ENCODE measurements around the gene CHAT. TPM values are rescaled to one million over a fixed set of nuclear protein-coding genes. Genes with fewer than 3 reads are reported as not detected.

Gene CHAT
- total and polyA plus RNA-seq, 2 donors (not counting 3 experiments of a cell fraction or from before 2014, with no cell fraction given), result not detected

GRCh38 chr10:49711481-49711880, 97.6 kb downstream of the CHAT start:
- no peak overlapping the region for H2AFZ ChIP-seq (ENCODE audit: low read depth, low read length)

GRCh38 chr10:49713266-49713665, 99.4 kb downstream of the CHAT start:
- ChIA-PET CTCF (no interaction called here), POLR2A (no interaction called here)
- intact Hi-C loops (cut with micrococcal nuclease) (no loop called here), dilution Hi-C loops (cut with MboI; ENCODE audit: extremely low pct_ligation_motif_present, low sequenced_read_pairs) (no loop called here)
- H3K79me2 ChIP-seq (ENCODE audit: control insufficient read depth, insufficient read depth, low read length), result no peaks in the 10 kb centered on the region
- TF ChIP-seq CTCF (IDR thresholded peaks at IDR 0.05; ENCODE audit: extremely low read depth in 1 of 2, insufficient read depth in 1 of 2, low read depth in 1 of 2, low read length in 2 of 2) (no peak), POLR2A (IDR thresholded peaks at IDR 0.05; ENCODE audit: low read depth, low read length) (no peak), GATA2 (IDR thresholded peaks at IDR 0.05; ENCODE audit: insufficient read depth, insufficient read length, low read depth, low read length) (no peak), JUN (IDR thresholded peaks at IDR 0.05; ENCODE audit: borderline replicate concordance, insufficient read depth, insufficient read length, low read depth) (no peak), MYC (IDR thresholded peaks at IDR 0.05; ENCODE audit: low read depth, low read length) (no peak), POLR2AphosphoS5 (IDR thresholded peaks at IDR 0.05; ENCODE audit: insufficient read depth, low read depth, low read length) (no peak), FOS (IDR thresholded peaks at IDR 0.05; ENCODE audit: borderline replicate concordance, insufficient read depth, low read length) (no peak), MAX (IDR thresholded peaks at IDR 0.05; ENCODE audit: insufficient read depth, insufficient read length) (no peak), EZH2 (IDR thresholded peaks at IDR 0.05; ENCODE audit: borderline replicate concordance, low read depth, low read length, severe bottlenecking) (no peak)
- H3K9me3 ChIP-seq (replicated peaks; ENCODE audit: control insufficient read depth, insufficient read depth, low read length), result no peaks in the 10 kb centered on the region
- BruUV-seq (replicated peaks), result no TSS peak
- DNase-seq (ENCODE audit: low read depth, low spot score) (no peak), FAIRE-seq (no peak)
- H3K4me2 ChIP-seq (ENCODE audit: insufficient read depth, low read length), result no peak overlapping the region
- no peak overlapping the region for H3K27ac ChIP-seq (ENCODE audit: insufficient read depth, low read depth, low read length)
- H2AFZ ChIP-seq (ENCODE audit: low read depth, low read length), result no peak overlapping the region
- H3K9ac ChIP-seq (replicated peaks; ENCODE audit: extremely low read depth, insufficient read depth, low read length), result no peak overlapping the region
- no peaks in the 10 kb centered on the region for H3K27me3 ChIP-seq (ENCODE audit: control insufficient read depth in 2 of 2, insufficient read depth in 2 of 2, low read length in 2 of 2)
- no peaks in the 10 kb centered on the region for H3K9me1 ChIP-seq (replicated peaks; ENCODE audit: control insufficient read depth, extremely low read depth, insufficient read depth, low read length)
- no peaks in the 10 kb centered on the region for H4K20me1 ChIP-seq (replicated peaks; ENCODE audit: control insufficient read depth, extremely low read depth, insufficient read depth, low read length)
- no peaks in the 10 kb centered on the region for H3K4me1 ChIP-seq (ENCODE audit: control insufficient read depth, extremely low read depth, insufficient read depth, low read length)
- H3K4me3 ChIP-seq (replicated peaks in 1 of 3; ENCODE audit: insufficient read depth in 1 of 3, low read depth in 1 of 3, low read length in 3 of 3), result no peak overlapping the region
- H3K36me3 ChIP-seq (ENCODE audit: control insufficient read depth in 2 of 2, extremely low read depth in 1 of 2, insufficient read depth in 2 of 2, low read length in 2 of 2), result no peaks in the 10 kb centered on the region

More at GRCh38 chr10:49711481-49711880, 97.6 kb downstream of the CHAT start:
- DNase-seq (ENCODE audit: low read depth, low spot score) (no peak), FAIRE-seq (no peak)
- BruUV-seq (replicated peaks), result no TSS peak
- Histone ChIP-seq H3K4me2 (ENCODE audit: insufficient read depth, low read length) (no peak overlapping the region), H3K4me1 (ENCODE audit: control insufficient read depth, extremely low read depth, insufficient read depth, low read length) (no peaks in the 10 kb centered on the region), H3K79me2 (ENCODE audit: control insufficient read depth, insufficient read depth, low read length) (no peaks in the 10 kb centered on the region), H3K9me1 (replicated peaks; ENCODE audit: control insufficient read depth, extremely low read depth, insufficient read depth, low read length) (no peaks in the 10 kb centered on the region), H4K20me1 (replicated peaks; ENCODE audit: control insufficient read depth, extremely low read depth, insufficient read depth, low read length) (no peaks in the 10 kb centered on the region), H3K27ac (ENCODE audit: insufficient read depth, low read depth, low read length) (no peak overlapping the region), H3K27me3 (ENCODE audit: control insufficient read depth in 2 of 2, insufficient read depth in 2 of 2, low read length in 2 of 2) (no peaks in the 10 kb centered on the region), H3K4me3 (replicated peaks in 1 of 3; ENCODE audit: insufficient read depth in 1 of 3, low read depth in 1 of 3, low read length in 3 of 3) (no peak overlapping the region), H3K9ac (replicated peaks; ENCODE audit: extremely low read depth, insufficient read depth, low read length) (no peak overlapping the region), H3K36me3 (ENCODE audit: control insufficient read depth in 2 of 2, extremely low read depth in 1 of 2, insufficient read depth in 2 of 2, low read length in 2 of 2) (no peaks in the 10 kb centered on the region), H3K9me3 (replicated peaks; ENCODE audit: control insufficient read depth, insufficient read depth, low read length) (no peaks in the 10 kb centered on the region)
- dilution Hi-C loops (cut with MboI; ENCODE audit: extremely low pct_ligation_motif_present, low sequenced_read_pairs) (no loop called here), intact Hi-C loops (cut with micrococcal nuclease) (no loop called here)
- ChIA-PET POLR2A (no interaction called here), CTCF (no interaction called here)
- no peak for TF ChIP-seq MAX (IDR thresholded peaks at IDR 0.05; ENCODE audit: insufficient read depth, insufficient read length)
